Measurements from ENCODE around the gene PPP5C.

The PPP5C gene

GRCh38 chr19:46299695-46300094 is 47.2 kb upstream of the PPP5C start:
- Histone ChIP-seq H3K27ac (no peak overlapping the region), H3K4me2 (no peak overlapping the region)
- no peak for TF ChIP-seq CTCF (conservative IDR thresholded peaks at IDR 0.05; ENCODE audit: low read depth, low read length)

GRCh38 chr19:46303322-46303690 is 43.6 kb upstream of the PPP5C start:
- Histone ChIP-seq H3K9ac (no peak overlapping the region), H3K4me1 (ENCODE audit: low read depth, poor library complexity, severe bottlenecking) (peaks cover 9% of the 10 kb centered on the region), H3K79me2 (ENCODE audit: insufficient read depth, low read depth) (no peaks in the 10 kb centered on the region), H3K4me3 (IDR thresholded peaks at IDR 0.05; ENCODE audit: insufficient read depth, low read depth, low read length) (no peak overlapping the region), H3K4me2 (no peak overlapping the region), H3K27me3 (ENCODE audit: insufficient read depth, low read depth) (peaks cover 18% of the 10 kb centered on the region), H3K36me3 (ENCODE audit: insufficient read depth) (no peaks in the 10 kb centered on the region), H4K20me1 (ENCODE audit: insufficient read depth) (no peaks in the 10 kb centered on the region), H3K27ac (no peak overlapping the region), H2AFZ (ENCODE audit: low read depth) (no peak overlapping the region)
- no peak for TF ChIP-seq CTCF (conservative IDR thresholded peaks at IDR 0.05; ENCODE audit: low read depth, low read length)

More at GRCh38 chr19:46299695-46300094, 47.2 kb upstream of the PPP5C start:
- H3K27me3 ChIP-seq (ENCODE audit: insufficient read depth, low read depth) = peaks cover 10% of the 10 kb centered on the region; the same call in 1 of the 2 replicates
- H3K36me3 ChIP-seq (ENCODE audit: insufficient read depth) = no peaks in the 10 kb centered on the region
- no peaks in the 10 kb centered on the region for H3K79me2 ChIP-seq (ENCODE audit: insufficient read depth, low read depth)
- H3K4me1 ChIP-seq (ENCODE audit: low read depth, poor library complexity, severe bottlenecking) = peaks cover 9% of the 10 kb centered on the region
- H3K9ac ChIP-seq = no peak overlapping the region
- H2AFZ ChIP-seq (ENCODE audit: low read depth) = no peak overlapping the region
- H4K20me1 ChIP-seq (ENCODE audit: insufficient read depth) = no peaks in the 10 kb centered on the region
- H3K4me3 ChIP-seq (IDR thresholded peaks at IDR 0.05; ENCODE audit: insufficient read depth, low read depth, low read length) = no peak overlapping the region

GRCh38 chr19:46303691-46304397 is 43.0 kb upstream of the PPP5C start:
- H3K4me1 ChIP-seq (ENCODE audit: low read depth, poor library complexity, severe bottlenecking) = peaks cover 4% of the 10 kb centered on the region
- no peak for TF ChIP-seq CTCF (conservative IDR thresholded peaks at IDR 0.05; ENCODE audit: low read depth, low read length)
- H4K20me1 ChIP-seq (ENCODE audit: insufficient read depth) = no peaks in the 10 kb centered on the region
- H3K9ac ChIP-seq = no peak overlapping the region
- no peak overlapping the region for H3K4me3 ChIP-seq (IDR thresholded peaks at IDR 0.05; ENCODE audit: insufficient read depth, low read depth, low read length)
- H3K27ac ChIP-seq = no peak overlapping the region
- H3K4me2 ChIP-seq = no peak overlapping the region
- no peaks in the 10 kb centered on the region for H3K79me2 ChIP-seq (ENCODE audit: insufficient read depth, low read depth)
- H3K27me3 ChIP-seq (ENCODE audit: insufficient read depth, low read depth) = peaks cover 18% of the 10 kb centered on the region
- H2AFZ ChIP-seq (ENCODE audit: low read depth) = no peak overlapping the region
- H3K36me3 ChIP-seq (ENCODE audit: insufficient read depth) = no peaks in the 10 kb centered on the region

DNA sequence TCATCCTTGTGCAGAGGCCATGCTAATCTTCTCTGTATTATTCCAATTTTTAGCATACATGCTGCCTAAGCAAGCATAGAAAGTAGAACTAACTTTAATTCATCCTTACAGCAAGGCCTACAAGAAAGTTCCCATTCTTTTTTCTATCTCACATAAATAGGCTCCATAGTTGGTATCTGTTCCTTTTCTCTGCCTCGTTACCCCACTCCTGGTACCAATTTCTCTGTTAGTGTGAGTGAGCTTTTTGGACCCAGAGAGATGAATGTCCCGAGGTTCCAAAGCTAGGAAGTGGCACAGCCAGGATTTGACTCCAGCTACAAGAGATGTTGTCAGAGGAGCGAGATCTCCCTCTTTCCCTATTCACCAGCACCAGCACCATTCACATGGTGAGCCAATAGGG is 40.4 kb upstream of the PPP5C start:
- Histone ChIP-seq H3K79me2 (ENCODE audit: insufficient read depth, low read depth) (no peaks in the 10 kb centered on the region), H4K20me1 (ENCODE audit: insufficient read depth) (no peaks in the 10 kb centered on the region)

More for the DNA sequence above, 40.4 kb upstream of the PPP5C start:
- H3K4me3 ChIP-seq (IDR thresholded peaks at IDR 0.05; ENCODE audit: insufficient read depth, low read depth, low read length) = no peak overlapping the region
- no peak overlapping the region for H3K27ac ChIP-seq
- no peak for TF ChIP-seq CTCF (conservative IDR thresholded peaks at IDR 0.05; ENCODE audit: low read depth, low read length)
- no peak overlapping the region for H2AFZ ChIP-seq (ENCODE audit: low read depth)
- H3K36me3 ChIP-seq (ENCODE audit: insufficient read depth) = no peaks in the 10 kb centered on the region
- H3K4me1 ChIP-seq (ENCODE audit: low read depth, poor library complexity, severe bottlenecking) = no peaks in the 10 kb centered on the region
- peaks cover 28% of the 10 kb centered on the region for H3K27me3 ChIP-seq (ENCODE audit: insufficient read depth, low read depth)
- H3K4me2 ChIP-seq = no peak overlapping the region
- H3K9ac ChIP-seq = no peak overlapping the region
